K562 (cell line): ENCODE results near the gene SNX14. TPM values are rescaled to one million over a fixed set of nuclear protein-coding genes. Genes with fewer than 3 reads are reported as not detected.
A peak's percentile ranks its signal among the peaks of the same experiment; 100 is the strongest.

Experiments used
- ADNP ChIP-seq: fragments of 200-800 bp; sonication (Bioruptor generic); IDR thresholded peaks from 2 replicates; pipeline ENCODE4 v1.6.1; 2016; ENCODE audit warnings: missing genetic modification characterization, missing compliant biosample characterization
- DDX20 ChIP-seq: fragments of 450-650 bp; IDR thresholded peaks from 2 replicates; pipeline ENCODE4 v1.6.1; 2016; ENCODE audit warnings: missing genetic modification characterization, low read depth, mild to moderate bottlenecking, missing compliant biosample characterization, moderate library complexity
- ETV1 ChIP-seq: fragments of 450-650 bp; conservative IDR thresholded peaks from 2 replicates; pipeline ENCODE4 v1.6.1; 2016; ENCODE audit warnings: missing genetic modification characterization, control low read depth, low read depth, missing compliant biosample characterization
- GATAD2B ChIP-seq: fragments of 450-650 bp; IDR thresholded peaks from 2 replicates; pipeline ENCODE4 v1.6.1; 2017; ENCODE audit warnings: mild to moderate bottlenecking, borderline replicate concordance
- LCOR ChIP-seq: sonication (generic); formaldehyde crosslinking; IDR thresholded peaks from 2 replicates; pipeline ENCODE4 v1.8.0; 2022; ENCODE audit warnings: mild to moderate bottlenecking, missing genetic modification reagents
- NELFE ChIP-seq: IDR thresholded peaks from 2 replicates; pipeline ENCODE4 v1.6.1; 2011; ENCODE audit warnings: mild to moderate bottlenecking; ENCODE audit not compliant: insufficient read depth, insufficient read length
- RBFOX2 ChIP-seq: fragments of 200-400 bp; formaldehyde crosslinking; IDR thresholded peaks from 2 replicates; pipeline ENCODE4 v1.6.1; 2017; ENCODE audit warnings: low read depth, mild to moderate bottlenecking, low read length, moderate library complexity
- RBM15 ChIP-seq: fragments of 200-400 bp; formaldehyde crosslinking; IDR thresholded peaks from 2 replicates; pipeline ENCODE4 v1.6.1; 2018; ENCODE audit warnings: mild to moderate bottlenecking, low read length, moderate library complexity; ENCODE audit not compliant: insufficient read depth
- ZNF3 ChIP-seq: fragments of 250-450 bp; sonication (Bioruptor Pico); IDR thresholded peaks from 2 replicates; pipeline ENCODE4 v1.5.0; 2021; ENCODE audit warnings: mild to moderate bottlenecking, moderate library complexity
- ZNF436 ChIP-seq: fragments of 250-450, 450-650 bp; sonication (Bioruptor Pico); formaldehyde crosslinking; IDR thresholded peaks from 2 replicates; pipeline ENCODE4 v1.7.0; 2020; ENCODE audit warnings: mild to moderate bottlenecking
- polyA plus RNA-seq, 8 experiments: library from polyadenylated mRNA; depleted of rRNA in 4 of 8; stranded (reverse) in 5 of 8; unstranded in 3 of 8; fragments of >200 nt; fragmentation: Nextera tagmentation in 2 of 8; fragmentation: Illumina TruSeq in 1 of 8; extraction: Ambion mirVana in 2 of 8; extraction: Trizol in 1 of 8; gene quantifications; 2 replicates each; pipeline versions ENCODE4 v1.2.1 to v1.2.3, GENCODE V29; 2011 to 2014; ENCODE audit warnings: inconsistent platforms in 1 of 8, missing spikeins in 1 of 8
- total RNA-seq, 7 experiments: library from RNA; depleted of rRNA in 6 of 7; stranded (reverse); fragments of >200 nt in 6 of 7; fragmentation: Illumina TruSeq in 2 of 7; extraction: Trizol in 2 of 7; gene quantifications; 2 replicates each; pipeline versions ENCODE4 v1.2.1 to v1.2.3, GENCODE V29; 2011 to 2021; ENCODE audit warnings: low replicate concordance in 1 of 7
- TF ChIP-seq, protein P1 (sequence below): sonication (generic); formaldehyde crosslinking; IDR thresholded peaks from 2 replicates; pipeline ENCODE4 v1.8.0; 2022; ENCODE audit warnings: mild to moderate bottlenecking, missing genetic modification reagents
- TF ChIP-seq, protein P2 (sequence below): fragments of 450-650 bp; formaldehyde crosslinking; IDR thresholded peaks from 2 replicates; pipeline ENCODE4 v1.4.0; 2020; ENCODE audit warnings: mild to moderate bottlenecking, mixed read lengths
- TF ChIP-seq, protein P3 (sequence below): fragments of 450-650 bp; formaldehyde crosslinking; conservative IDR thresholded peaks from 2 replicates; pipeline ENCODE4 v1.4.0; 2022; ENCODE audit warnings: mild to moderate bottlenecking, missing genetic modification characterization
- TF ChIP-seq, protein P4 (sequence below): fragments of 200-800 bp; sonication (Bioruptor generic); IDR thresholded peaks from 2 replicates; pipeline ENCODE4 v1.6.1; 2016; ENCODE audit warnings: missing genetic modification characterization, missing compliant biosample characterization

Gene SNX14
- total and polyA plus RNA-seq, 9 of the 15 experiments (the other 6 are each of a cell fraction or from before 2014, with no cell fraction given), result 46.5 to 140 (median 71.2) TPM

DNA sequence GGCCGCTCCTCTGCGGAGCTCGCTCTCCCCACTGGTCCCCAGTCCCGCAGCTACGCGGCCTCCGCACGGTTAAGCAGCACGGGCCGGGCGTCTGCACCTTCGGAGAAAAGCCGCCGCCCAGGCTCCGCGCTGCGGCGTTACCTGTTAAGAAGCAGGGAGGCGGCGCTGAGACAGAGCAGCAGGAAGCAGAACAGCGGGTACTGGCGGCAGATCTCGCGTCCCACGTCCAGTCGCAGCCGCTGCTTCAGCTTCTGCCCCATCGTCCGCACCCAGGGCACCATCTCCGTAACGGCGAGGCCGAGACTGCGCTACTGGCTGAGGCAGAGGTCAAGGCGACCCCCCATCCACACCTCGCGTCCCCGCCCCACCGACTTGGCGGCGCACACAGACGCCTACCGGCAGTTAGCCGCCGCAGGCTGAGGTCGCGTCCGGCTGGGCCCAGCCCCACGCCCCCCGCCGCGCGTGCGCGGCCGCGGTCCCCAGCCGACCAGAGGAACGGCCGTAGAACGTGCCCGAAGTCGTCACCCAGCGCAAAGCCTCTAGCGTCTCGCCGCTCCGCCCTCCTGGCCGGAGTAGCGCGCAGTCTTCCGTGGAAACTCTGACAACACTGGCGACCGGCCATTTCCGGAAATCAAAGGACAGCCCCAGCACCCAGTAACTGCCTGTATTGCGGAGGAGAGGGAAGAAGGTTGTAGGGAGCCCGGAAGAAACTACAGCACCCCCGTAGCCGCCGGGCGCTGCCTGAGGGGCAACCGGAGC, at the start of gene SNX14 (continued):
- TF ChIP-seq, protein P1, sequence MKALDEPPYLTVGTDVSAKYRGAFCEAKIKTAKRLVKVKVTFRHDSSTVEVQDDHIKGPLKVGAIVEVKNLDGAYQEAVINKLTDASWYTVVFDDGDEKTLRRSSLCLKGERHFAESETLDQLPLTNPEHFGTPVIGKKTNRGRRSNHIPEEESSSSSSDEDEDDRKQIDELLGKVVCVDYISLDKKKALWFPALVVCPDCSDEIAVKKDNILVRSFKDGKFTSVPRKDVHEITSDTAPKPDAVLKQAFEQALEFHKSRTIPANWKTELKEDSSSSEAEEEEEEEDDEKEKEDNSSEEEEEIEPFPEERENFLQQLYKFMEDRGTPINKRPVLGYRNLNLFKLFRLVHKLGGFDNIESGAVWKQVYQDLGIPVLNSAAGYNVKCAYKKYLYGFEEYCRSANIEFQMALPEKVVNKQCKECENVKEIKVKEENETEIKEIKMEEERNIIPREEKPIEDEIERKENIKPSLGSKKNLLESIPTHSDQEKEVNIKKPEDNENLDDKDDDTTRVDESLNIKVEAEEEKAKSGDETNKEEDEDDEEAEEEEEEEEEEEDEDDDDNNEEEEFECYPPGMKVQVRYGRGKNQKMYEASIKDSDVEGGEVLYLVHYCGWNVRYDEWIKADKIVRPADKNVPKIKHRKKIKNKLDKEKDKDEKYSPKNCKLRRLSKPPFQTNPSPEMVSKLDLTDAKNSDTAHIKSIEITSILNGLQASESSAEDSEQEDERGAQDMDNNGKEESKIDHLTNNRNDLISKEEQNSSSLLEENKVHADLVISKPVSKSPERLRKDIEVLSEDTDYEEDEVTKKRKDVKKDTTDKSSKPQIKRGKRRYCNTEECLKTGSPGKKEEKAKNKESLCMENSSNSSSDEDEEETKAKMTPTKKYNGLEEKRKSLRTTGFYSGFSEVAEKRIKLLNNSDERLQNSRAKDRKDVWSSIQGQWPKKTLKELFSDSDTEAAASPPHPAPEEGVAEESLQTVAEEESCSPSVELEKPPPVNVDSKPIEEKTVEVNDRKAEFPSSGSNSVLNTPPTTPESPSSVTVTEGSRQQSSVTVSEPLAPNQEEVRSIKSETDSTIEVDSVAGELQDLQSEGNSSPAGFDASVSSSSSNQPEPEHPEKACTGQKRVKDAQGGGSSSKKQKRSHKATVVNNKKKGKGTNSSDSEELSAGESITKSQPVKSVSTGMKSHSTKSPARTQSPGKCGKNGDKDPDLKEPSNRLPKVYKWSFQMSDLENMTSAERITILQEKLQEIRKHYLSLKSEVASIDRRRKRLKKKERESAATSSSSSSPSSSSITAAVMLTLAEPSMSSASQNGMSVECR (CRISPR knock-in tag), result peak; percentile 90
- TF ChIP-seq GATAD2B (0 out of 2 replicates have a peak, but pooled peaks have one; percentile 48), ZNF436 (CRISPR knock-in tag) (no peak), ETV1 (tag) (peak; percentile 87), ADNP (no peak), LCOR (CRISPR knock-in tag) (peak; percentile 29; the same call in 1 of the 2 replicates), DDX20 (tag) (no peak), RBFOX2 (peak; percentile 96), NELFE (no peak), RBM15 (no peak), ZNF3 (CRISPR knock-in tag) (no peak)
- TF ChIP-seq, protein P2, sequence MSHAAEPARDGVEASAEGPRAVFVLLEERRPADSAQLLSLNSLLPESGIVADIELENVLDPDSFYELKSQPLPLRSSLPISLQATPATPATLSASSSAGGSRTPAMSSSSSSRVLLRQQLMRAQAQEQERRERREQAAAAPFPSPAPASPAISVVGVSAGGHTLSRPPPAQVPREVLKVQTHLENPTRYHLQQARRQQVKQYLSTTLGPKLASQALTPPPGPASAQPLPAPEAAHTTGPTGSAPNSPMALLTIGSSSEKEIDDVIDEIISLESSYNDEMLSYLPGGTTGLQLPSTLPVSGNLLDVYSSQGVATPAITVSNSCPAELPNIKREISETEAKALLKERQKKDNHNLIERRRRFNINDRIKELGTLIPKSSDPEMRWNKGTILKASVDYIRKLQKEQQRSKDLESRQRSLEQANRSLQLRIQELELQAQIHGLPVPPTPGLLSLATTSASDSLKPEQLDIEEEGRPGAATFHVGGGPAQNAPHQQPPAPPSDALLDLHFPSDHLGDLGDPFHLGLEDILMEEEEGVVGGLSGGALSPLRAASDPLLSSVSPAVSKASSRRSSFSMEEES (CRISPR knock-in tag), result no peak
- TF ChIP-seq, protein P3, sequence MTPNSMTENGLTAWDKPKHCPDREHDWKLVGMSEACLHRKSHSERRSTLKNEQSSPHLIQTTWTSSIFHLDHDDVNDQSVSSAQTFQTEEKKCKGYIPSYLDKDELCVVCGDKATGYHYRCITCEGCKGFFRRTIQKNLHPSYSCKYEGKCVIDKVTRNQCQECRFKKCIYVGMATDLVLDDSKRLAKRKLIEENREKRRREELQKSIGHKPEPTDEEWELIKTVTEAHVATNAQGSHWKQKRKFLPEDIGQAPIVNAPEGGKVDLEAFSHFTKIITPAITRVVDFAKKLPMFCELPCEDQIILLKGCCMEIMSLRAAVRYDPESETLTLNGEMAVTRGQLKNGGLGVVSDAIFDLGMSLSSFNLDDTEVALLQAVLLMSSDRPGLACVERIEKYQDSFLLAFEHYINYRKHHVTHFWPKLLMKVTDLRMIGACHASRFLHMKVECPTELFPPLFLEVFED (CRISPR knock-in tag), result no peak
- TF ChIP-seq, protein P4, sequence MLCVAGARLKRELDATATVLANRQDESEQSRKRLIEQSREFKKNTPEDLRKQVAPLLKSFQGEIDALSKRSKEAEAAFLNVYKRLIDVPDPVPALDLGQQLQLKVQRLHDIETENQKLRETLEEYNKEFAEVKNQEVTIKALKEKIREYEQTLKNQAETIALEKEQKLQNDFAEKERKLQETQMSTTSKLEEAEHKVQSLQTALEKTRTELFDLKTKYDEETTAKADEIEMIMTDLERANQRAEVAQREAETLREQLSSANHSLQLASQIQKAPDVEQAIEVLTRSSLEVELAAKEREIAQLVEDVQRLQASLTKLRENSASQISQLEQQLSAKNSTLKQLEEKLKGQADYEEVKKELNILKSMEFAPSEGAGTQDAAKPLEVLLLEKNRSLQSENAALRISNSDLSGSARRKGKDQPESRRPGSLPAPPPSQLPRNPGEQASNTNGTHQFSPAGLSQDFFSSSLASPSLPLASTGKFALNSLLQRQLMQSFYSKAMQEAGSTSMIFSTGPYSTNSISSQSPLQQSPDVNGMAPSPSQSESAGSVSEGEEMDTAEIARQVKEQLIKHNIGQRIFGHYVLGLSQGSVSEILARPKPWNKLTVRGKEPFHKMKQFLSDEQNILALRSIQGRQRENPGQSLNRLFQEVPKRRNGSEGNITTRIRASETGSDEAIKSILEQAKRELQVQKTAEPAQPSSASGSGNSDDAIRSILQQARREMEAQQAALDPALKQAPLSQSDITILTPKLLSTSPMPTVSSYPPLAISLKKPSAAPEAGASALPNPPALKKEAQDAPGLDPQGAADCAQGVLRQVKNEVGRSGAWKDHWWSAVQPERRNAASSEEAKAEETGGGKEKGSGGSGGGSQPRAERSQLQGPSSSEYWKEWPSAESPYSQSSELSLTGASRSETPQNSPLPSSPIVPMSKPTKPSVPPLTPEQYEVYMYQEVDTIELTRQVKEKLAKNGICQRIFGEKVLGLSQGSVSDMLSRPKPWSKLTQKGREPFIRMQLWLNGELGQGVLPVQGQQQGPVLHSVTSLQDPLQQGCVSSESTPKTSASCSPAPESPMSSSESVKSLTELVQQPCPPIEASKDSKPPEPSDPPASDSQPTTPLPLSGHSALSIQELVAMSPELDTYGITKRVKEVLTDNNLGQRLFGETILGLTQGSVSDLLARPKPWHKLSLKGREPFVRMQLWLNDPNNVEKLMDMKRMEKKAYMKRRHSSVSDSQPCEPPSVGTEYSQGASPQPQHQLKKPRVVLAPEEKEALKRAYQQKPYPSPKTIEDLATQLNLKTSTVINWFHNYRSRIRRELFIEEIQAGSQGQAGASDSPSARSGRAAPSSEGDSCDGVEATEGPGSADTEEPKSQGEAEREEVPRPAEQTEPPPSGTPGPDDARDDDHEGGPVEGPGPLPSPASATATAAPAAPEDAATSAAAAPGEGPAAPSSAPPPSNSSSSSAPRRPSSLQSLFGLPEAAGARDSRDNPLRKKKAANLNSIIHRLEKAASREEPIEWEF, result no peak
